Measurements from ENCODE around the gene NDUFAB1.
"Not testable (repeated sequence)": the region's sequence is repeated elsewhere in the genome, so short reads cannot be mapped to it uniquely, and the experiment has no call there.

The NDUFAB1 gene

GRCh38 chr16:23549938-23550337, 46.2 kb downstream of the NDUFAB1 start:
- no peak for DNase-seq

- DNase-seq, result no peak
These were observed 51.7 kb downstream of the NDUFAB1 start for GRCh38 chr16:23544436-23544835.

GRCh38 chr16:23540817-23541178, 55.3 kb downstream of the NDUFAB1 start:
- not testable (repeated sequence) for DNase-seq

- DNase-seq, result no peak
These were observed 55.9 kb downstream of the NDUFAB1 start for GRCh38 chr16:23539984-23540816.

GRCh38 chr16:23538919-23539278, 57.2 kb downstream of the NDUFAB1 start:
- DNase-seq, result no peak

GRCh38 chr16:23537390-23537789, 58.7 kb downstream of the NDUFAB1 start:
- DNase-seq, result no peak

- DNase-seq, result no peak
These were observed 60.2 kb downstream of the NDUFAB1 start for GRCh38 chr16:23535901-23536300.

- no peak for DNase-seq
These were observed 61.0 kb downstream of the NDUFAB1 start for GRCh38 chr16:23534868-23535860.

- DNase-seq, result no peak
These were observed 63.7 kb downstream of the NDUFAB1 start for GRCh38 chr16:23532448-23532847.

Measured in effector CD4-positive, alpha-beta T cell (primary cell).